Lower leg skin (tissue), 4 donors: ENCODE results near the gene BTG1. TPM values are rescaled to one million over a fixed set of nuclear protein-coding genes. Genes with fewer than 3 reads are reported as not detected.

Experiments used
- DNase-seq, 2 donors: peaks; one replicate each; pipeline ENCODE4 v3.0.0-alpha.2; 2019; ENCODE audit warnings: low spot score in 2 of 2
- H3K4me3 ChIP-seq: fragments of 200-600 bp; sonication (generic); 2 replicates; pipeline ENCODE4 v1.5.1; 2017; ENCODE audit warnings: mild to moderate bottlenecking, low read depth; ENCODE audit not compliant: poor library complexity, severe bottlenecking
- POLR2A ChIP-seq, 2 donors: fragments of 450-650 bp; IDR thresholded peaks; one replicate each; pipeline ENCODE4 v1.6.1; 2016 to 2017; ENCODE audit warnings: antibody characterized with exemption in 2 of 2, mild to moderate bottlenecking in 1 of 2, moderate library complexity in 1 of 2
- WGBS, 2 donors: methylation state at CpG; one replicate each; pipeline ENCODE4 v1.1.5; 2018; 5-methylcytosine and 5-hydroxymethylcytosine counted together
- intact Hi-C: fragments of 100-400 bp; cut with DNase I; formaldehyde crosslinking; loops from one replicate; pipeline ENCODE4 v1.15.0; 2023; ENCODE audit warnings: low total_unique reads
- total RNA-seq, 4 donors: library from RNA; depleted of rRNA; stranded (reverse); fragments of >200 nt; gene quantifications; one replicate each; pipeline ENCODE4 v1.1.0, GENCODE V29; 2016
- TF ChIP-seq, protein P1 (sequence below), 3 donors: fragments of 450-650 bp; IDR thresholded peaks; one replicate each; pipeline ENCODE4 v1.5.1; 2016; ENCODE audit warnings: antibody characterized with exemption in 3 of 3, mild to moderate bottlenecking in 3 of 3, moderate library complexity in 2 of 3

Gene BTG1
- total RNA-seq, 4 donors from 2014 or later = 113 to 250 (median 182) TPM

DNA sequence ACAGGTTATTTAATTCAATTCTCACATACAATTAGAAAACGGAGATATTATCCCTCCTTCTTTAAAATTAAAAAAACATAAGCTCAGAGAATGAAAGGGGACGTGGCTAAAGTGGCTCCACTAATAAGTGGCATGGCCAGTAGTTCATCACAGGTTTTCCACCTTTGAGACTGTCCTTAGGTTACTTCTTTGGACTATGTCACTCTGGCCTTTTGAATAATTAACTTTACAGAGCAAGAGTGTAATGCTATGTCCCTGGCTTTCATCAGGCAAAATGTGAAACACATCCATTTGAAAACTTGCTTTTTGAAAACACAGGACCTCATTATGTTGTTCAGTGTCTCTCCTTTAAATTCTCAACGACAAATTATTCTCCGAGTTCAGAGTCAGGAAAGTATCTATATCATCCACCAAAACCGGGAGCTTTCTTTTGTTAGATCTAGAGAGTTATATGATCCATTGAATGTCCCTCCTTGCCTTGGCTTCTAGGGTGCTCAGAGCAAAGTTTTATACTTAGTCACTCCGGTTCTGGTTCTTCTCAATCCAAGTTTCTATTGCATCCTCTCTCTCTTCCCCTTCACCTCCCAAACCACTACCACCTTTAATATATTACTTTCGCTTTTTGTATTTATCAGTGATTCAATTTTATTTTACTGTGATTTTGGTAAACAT, 43.0 kb upstream of the BTG1 start:
- TF ChIP-seq, protein P1, sequence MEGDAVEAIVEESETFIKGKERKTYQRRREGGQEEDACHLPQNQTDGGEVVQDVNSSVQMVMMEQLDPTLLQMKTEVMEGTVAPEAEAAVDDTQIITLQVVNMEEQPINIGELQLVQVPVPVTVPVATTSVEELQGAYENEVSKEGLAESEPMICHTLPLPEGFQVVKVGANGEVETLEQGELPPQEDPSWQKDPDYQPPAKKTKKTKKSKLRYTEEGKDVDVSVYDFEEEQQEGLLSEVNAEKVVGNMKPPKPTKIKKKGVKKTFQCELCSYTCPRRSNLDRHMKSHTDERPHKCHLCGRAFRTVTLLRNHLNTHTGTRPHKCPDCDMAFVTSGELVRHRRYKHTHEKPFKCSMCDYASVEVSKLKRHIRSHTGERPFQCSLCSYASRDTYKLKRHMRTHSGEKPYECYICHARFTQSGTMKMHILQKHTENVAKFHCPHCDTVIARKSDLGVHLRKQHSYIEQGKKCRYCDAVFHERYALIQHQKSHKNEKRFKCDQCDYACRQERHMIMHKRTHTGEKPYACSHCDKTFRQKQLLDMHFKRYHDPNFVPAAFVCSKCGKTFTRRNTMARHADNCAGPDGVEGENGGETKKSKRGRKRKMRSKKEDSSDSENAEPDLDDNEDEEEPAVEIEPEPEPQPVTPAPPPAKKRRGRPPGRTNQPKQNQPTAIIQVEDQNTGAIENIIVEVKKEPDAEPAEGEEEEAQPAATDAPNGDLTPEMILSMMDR (IDR thresholded peaks at IDR 0.05) = no peak
- TF ChIP-seq POLR2A (IDR thresholded peaks at IDR 0.05) = no peak
- DNase-seq = no peak
- H3K4me3 ChIP-seq = no peak overlapping the region
- 91 to 95% methylated on average over 7 of the region's 7 CpGs for WGBS, 2 donors
- intact Hi-C loops = no loop called here

DNA sequence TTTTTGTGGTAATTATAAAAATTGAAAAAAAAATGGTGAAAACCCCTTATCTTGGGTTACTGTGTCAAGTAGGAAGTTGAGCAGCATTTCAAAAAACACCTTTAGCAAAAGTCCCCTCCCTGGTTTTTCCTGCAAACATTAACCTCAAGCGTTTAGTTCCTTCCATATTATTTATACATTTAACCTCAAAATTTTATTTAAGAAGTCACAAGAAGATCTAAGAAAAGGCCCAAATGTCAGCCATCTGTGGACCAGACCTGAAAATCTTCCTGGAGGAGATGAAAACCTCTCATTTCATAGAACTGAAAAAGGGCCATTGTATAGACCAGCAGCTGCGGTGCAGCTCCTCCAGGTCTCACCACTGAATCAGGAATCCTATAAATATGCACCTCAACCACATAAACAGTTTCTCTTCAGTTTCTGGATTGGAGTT, 40.4 kb upstream of the BTG1 start:
- DNase-seq = no peak
- no peak overlapping the region for H3K4me3 ChIP-seq
- 78 to 80% methylated on average over 2 of the region's 2 CpGs for WGBS, 2 donors
- TF ChIP-seq, protein P1 (IDR thresholded peaks at IDR 0.05) = no peak
- no peak for TF ChIP-seq POLR2A (IDR thresholded peaks at IDR 0.05)
- intact Hi-C loops = no loop called here

DNA sequence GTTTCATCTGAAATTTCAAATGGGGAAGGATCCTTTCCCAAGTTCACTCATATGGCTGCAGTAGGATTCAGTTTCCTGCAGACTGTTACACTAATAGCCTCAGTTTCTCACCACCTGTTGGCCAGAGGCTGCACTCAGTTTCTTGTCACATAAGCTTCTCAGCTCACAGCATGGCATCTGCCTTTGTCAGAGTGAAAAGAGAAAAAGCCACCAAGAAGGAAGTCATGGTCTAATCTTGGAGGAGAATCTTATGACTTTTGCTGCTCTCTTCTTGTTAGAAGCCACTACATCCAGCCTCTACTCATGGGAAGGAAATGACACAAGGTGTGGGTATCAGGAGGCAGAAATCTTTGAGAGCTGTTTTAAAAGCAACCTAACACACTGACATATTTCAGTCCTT, 39.4 kb upstream of the BTG1 start:
- H3K4me3 ChIP-seq = no peak overlapping the region
- DNase-seq = no peak
- TF ChIP-seq, protein P1 (IDR thresholded peaks at IDR 0.05) = no peak
- no peak for TF ChIP-seq POLR2A (IDR thresholded peaks at IDR 0.05)
- intact Hi-C loops = no loop called here

DNA sequence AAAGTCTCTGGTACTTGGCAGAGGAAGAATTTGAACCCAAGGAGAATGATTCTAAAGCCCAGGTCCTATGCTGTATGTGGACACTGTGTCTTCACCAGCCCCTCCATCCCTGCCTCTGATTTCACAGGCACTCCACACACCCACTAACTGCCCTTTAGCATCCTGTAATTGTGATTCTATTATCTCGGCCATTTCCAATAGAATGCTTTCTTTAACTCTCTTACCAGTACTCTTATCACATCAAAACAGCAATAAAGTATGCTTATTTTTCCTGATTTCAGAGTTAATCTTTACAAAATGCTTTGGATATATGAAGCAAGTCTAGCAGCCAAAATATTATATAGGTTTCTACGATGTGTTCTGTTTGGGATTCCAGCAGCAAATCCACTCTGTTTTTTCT, 37.9 kb upstream of the BTG1 start:
- WGBS, 2 donors = 78 to 88% methylated on average over 2 of the region's 2 CpGs
- intact Hi-C loops = no loop called here
- H3K4me3 ChIP-seq = no peak overlapping the region

DNA sequence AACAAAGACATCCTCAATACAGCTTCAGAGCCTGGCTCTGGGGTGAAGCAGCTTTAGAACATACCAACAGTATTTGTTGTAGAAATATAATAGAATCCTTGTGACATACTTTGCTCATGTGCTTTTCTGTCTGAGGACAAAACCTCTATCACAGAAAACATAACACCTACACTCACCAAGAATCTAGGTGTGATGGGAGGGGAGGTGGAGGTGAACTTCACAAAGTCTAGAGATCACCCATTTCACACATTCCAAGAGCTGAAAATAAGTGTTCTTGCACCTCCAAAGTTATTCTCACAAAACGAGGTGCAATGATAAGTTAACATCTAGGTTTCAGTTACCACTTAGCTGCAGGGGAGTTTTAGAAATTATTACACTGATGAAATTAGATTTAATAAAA, 32.7 kb upstream of the BTG1 start:
- DNase-seq = no peak
- H3K4me3 ChIP-seq = no peak overlapping the region
- intact Hi-C loops = no loop called here
- 91 to 92% methylated on average over 1 of the region's 1 CpG for WGBS, 2 donors
- no peak for TF ChIP-seq POLR2A (IDR thresholded peaks at IDR 0.05)
- TF ChIP-seq, protein P1 (IDR thresholded peaks at IDR 0.05) = no peak

More for the DNA sequence above, 37.9 kb upstream of the BTG1 start:
- no peak for DNase-seq
- TF ChIP-seq POLR2A (IDR thresholded peaks at IDR 0.05) = no peak
- TF ChIP-seq, protein P1 (IDR thresholded peaks at IDR 0.05) = no peak

DNA sequence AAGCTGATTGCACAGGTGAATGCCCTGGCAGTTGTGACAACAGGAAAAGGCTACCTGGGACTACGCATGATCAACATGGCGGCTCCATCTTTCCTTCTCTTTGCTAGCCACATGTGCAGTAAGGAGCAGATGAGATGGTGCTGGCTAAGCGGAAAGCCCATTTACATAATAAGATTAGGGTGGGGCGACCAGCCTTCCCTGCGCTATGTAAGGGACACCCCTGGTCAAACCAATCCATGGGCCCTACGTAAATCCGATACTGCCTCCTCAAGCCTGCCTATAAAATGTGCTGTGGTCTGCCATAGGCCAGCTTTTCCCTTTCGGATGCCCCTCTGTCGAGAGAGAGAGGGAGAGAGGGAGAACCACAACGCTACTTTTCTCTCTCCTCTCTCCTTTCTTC, 31.0 kb upstream of the BTG1 start:
- no peak for TF ChIP-seq POLR2A (IDR thresholded peaks at IDR 0.05)
- intact Hi-C loops = no loop called here
- H3K4me3 ChIP-seq = no peak overlapping the region
- DNase-seq = no peak
- WGBS, 2 donors = 94 to 95% methylated on average over 10 of the region's 10 CpGs
